Stimulated activated CD8-positive, alpha-beta memory T cell treated with anti-CD3 and anti-CD28 coated beads, Interleukin-7, amount 100 ng/mL, for 1 hour (primary cell): Measurements from ENCODE around the gene IGFLR1.

Source experiments
- DNase-seq, 2 donors: peaks; one replicate each; pipeline ENCODE4 v3.0.0-alpha.2; 2020; ENCODE audit warnings: low read depth in 2 of 2

Gene IGFLR1

GRCh38 chr19:35739275-35740107 is 2.8 kb downstream of the IGFLR1 start:
- no peak for DNase-seq

GRCh38 chr19:35738887-35739229 is 3.4 kb downstream of the IGFLR1 start:
- no peak for DNase-seq

DNA sequence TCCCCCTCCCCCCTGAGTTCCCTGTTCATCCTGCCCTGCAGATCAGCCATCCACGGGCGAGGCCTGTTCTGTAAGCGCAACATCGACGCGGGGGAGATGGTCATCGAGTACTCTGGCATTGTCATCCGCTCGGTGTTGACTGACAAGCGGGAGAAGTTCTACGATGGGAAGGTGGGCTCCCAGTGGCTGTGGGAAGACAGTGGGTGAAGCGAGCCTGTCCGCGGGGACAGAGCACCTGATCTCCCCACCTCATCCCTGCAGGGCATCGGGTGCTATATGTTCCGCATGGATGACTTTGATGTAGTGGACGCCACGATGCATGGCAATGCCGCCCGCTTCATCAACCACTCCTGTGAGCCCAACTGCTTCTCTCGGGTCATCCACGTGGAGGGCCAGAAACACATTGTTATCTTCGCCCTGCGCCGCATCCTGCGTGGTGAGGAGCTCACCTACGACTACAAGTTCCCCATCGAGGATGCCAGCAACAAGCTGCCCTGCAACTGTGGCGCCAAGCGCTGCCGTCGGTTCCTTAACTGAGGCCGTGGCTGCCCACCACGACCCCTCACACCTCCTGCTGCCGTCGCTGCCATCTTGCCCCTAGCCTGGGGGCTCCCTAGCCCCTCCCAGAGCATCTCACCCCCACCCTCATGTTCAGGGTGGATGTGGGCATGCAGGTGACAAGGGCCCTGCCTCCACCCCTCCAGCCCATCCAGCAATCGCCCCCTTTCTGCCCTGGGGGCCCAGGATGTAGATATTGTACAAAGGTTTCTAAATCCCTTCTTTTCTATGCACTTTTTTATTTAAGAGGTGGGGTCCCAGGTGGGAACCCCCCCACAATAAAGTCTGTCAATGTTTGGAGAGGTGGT is 4.0 kb downstream of the IGFLR1 start:
- DNase-seq, result no peak

GRCh38 chr19:35736913-35737886 is 5.1 kb downstream of the IGFLR1 start:
- no peak for DNase-seq

DNA sequence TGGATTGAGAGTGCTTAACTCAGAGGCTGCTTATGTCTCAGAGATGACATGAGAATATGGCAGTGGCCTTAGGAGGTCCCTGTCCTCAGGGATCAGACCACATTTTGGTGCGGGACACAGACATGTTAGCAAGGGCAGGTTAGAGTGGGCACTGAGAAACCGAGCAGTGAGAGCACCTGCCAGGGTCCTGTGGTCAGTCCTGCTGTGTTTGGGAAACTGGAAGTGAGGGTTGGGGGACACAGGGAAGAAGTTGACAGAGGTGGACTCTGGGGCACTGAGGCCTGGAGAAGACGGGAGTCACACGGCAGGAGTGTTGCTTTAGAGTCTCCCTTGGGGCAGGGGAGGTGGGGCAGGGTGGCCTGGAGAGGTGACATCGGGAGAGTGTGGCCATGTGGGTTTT is 7.4 kb downstream of the IGFLR1 start:
- DNase-seq, result no peak

DNA sequence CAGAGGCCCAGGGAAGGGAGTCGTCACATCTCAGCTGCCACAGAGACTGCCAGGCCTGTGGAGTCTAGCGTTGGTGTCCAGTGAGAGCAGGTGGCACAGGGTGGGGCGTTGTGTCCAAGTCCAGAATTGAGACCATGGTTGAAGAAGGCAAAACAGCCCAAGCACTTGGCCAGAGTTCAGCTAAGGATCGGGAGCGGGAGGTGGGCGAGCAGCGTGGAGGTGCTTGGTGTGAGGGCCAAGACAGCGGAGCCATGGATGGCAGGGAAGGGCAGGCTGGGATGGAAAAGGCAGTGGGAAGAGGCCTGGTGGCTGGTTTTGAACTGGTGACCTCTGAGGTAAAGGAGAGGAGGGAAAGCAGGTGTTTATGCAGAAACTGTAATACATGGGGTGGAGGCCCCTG is 8.0 kb downstream of the IGFLR1 start:
- no peak for DNase-seq

DNA sequence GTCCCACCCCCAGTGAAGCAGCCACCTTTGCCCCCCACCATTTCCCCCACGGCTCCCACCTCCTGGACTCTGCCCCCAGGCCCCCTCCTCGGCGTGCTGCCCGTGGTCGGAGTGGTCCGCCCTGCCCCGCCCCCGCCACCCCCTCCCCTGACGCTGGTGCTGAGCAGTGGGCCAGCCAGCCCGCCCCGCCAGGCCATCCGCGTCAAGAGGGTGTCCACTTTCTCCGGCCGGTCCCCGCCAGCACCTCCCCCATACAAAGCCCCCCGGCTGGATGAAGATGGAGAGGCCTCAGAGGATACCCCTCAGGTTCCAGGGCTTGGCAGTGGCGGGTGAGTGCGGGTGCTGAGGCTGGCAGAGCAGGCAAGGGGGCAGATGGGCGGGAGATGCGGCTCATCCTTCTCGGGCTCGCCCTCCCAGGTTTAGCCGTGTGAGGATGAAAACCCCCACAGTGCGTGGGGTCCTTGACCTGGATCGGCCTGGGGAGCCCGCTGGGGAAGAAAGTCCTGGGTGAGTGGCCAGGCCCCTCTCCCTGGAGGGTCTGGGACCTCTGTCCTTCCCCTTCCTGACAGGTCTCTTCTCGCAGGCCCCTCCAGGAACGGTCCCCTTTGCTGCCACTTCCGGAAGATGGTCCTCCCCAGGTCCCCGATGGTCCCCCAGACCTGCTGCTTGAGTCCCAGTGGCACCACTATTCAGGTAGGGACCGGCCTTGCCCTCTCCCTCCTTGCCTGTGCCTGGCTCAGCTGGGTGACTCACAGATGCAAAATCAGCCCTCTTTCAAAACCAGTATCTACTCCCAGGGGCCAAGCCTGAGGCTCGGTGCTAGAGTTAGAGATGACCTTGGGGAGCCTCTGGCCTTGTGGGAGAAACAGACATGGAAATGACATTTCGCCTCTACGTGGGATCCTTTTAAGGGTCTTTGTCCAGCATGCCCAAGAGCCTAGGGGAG is 8.8 kb downstream of the IGFLR1 start:
- no peak for DNase-seq

DNA sequence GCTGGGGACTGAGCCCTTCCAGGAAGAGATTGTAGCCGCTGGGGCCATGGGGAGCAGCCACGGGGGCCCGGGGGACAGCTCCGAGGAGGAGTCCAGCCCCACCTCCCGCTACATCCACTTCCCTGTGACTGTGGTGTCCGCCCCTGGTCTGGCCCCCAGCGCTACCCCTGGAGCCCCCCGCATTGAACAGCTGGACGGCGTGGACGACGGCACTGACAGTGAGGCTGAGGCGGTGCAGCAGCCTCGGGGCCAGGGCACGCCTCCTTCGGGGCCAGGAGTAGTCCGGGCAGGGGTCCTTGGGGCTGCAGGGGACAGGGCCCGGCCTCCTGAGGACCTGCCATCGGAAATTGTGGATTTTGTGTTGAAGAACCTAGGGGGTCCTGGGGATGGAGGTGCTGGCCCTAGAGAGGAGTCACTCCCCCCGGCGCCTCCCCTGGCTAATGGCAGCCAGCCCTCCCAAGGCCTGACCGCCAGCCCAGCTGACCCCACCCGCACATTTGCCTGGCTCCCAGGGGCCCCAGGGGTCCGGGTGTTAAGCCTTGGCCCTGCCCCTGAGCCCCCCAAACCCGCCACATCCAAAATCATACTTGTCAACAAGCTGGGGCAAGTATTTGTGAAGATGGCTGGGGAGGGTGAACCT is 9.6 kb downstream of the IGFLR1 start:
- no peak for DNase-seq

DNA sequence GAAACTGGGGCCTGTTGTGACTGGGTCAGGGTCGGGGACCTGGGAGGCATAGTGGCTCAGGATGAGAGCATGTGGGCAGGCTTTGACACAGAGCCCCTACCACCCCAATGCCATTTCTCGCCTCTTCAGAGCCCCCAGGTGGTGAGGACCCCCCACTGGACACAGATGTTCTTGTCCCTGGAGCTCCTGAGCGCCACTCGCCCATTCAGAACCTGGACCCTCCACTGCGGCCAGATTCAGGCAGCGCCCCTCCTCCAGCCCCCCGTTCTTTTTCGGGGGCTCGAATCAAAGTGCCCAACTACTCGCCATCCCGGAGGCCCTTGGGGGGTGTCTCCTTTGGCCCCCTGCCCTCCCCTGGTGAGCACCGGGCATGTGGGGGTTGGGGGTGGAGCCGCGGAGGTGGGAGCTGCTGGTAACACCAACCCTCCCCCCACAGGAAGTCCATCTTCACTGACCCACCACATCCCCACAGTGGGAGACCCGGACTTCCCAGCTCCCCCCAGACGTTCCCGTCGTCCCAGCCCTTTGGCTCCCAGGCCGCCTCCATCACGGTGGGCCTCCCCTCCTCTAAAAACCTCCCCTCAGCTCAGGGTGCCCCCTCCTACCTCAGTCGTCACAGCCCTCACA is 10.4 kb downstream of the IGFLR1 start:
- no peak for DNase-seq

- DNase-seq, result no peak
Measured at GRCh38 chr19:35731353-35731752, 10.9 kb downstream of the IGFLR1 start.

DNA sequence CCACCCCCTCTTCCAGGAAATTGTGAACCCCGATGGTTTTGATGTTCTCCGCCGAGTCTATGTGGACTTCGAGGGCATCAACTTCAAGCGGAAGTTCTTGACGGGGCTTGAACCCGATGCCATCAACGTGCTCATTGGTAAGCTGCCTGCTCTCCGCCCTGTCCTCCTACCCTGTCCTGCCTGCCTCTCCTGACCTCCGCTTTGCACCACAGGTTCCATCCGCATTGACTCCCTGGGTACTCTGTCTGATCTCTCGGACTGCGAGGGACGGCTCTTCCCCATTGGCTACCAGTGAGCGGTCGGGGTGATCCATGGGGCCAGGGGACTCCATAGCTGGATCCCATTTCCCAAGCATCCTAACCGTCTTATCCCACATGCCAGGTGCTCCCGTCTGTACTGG is 11.9 kb downstream of the IGFLR1 start:
- no peak for DNase-seq

GRCh38 chr19:35729763-35730162 is 12.5 kb downstream of the IGFLR1 start:
- no peak for DNase-seq

GRCh38 chr19:35729021-35729420 is 13.2 kb downstream of the IGFLR1 start:
- DNase-seq, result no peak

GRCh38 chr19:35727956-35728706 is 14.1 kb downstream of the IGFLR1 start:
- no peak for DNase-seq

GRCh38 chr19:35727053-35727955 is 14.9 kb downstream of the IGFLR1 start:
- no peak for DNase-seq

GRCh38 chr19:35725216-35725861 is 16.9 kb downstream of the IGFLR1 start:
- DNase-seq, result no peak

- no peak for DNase-seq
Measured at GRCh38 chr19:35724560-35724959, 17.7 kb downstream of the IGFLR1 start.
